OCI-LY7 (cell line): Measurements from ENCODE around the gene RUSF1.

Source experiments
- EZH2phosphoT487 ChIP-seq: fragments of 200-600 bp; sonication (generic); IDR thresholded peaks from 2 replicates; pipeline ENCODE4 v1.6.1; 2018; ENCODE audit warnings: low read depth, borderline replicate concordance, mild to moderate bottlenecking, mixed run types, antibody characterized with exemption, low read length, moderate library complexity, mixed read lengths
- TF ChIP-seq, protein P1 (sequence below): fragments of 200-600 bp; sonication (generic); conservative IDR thresholded peaks from 2 replicates; pipeline ENCODE4 v1.5.1; 2014; ENCODE audit warnings: mild to moderate bottlenecking, antibody characterized with exemption, low read length, moderate library complexity, mixed read lengths

DNA sequence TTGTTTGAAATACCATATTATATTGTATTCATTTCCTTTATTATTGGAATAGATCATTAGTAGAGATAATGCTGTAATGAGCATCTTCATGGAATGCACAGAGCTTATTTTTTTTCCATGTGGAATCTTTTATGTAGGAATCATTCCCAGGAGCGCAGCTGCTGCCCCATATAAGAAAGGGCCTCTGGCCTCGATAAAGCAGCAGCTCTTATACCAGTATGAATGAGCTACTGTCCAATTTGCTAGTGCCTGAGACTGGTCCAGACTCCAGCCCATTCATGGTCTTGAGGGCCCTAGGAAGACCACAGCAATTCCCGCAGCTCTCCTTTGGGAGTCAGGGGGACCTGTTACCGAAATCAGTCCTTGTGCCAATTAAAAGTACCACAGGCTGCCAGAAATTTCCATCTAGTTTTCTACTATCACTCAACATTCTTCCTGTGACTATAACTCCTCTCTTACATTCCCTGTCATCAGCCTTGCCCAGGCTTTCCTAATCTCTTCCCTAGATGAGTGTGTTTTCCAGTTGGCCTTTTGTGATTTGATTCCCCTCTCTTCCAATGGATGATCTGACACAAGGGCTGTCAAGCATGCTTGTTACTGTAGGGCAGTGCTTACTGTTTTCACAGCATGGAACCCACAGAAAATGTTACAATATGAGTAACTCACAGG lies 67.5 kb downstream of the RUSF1 start:
- TF ChIP-seq, protein P1, sequence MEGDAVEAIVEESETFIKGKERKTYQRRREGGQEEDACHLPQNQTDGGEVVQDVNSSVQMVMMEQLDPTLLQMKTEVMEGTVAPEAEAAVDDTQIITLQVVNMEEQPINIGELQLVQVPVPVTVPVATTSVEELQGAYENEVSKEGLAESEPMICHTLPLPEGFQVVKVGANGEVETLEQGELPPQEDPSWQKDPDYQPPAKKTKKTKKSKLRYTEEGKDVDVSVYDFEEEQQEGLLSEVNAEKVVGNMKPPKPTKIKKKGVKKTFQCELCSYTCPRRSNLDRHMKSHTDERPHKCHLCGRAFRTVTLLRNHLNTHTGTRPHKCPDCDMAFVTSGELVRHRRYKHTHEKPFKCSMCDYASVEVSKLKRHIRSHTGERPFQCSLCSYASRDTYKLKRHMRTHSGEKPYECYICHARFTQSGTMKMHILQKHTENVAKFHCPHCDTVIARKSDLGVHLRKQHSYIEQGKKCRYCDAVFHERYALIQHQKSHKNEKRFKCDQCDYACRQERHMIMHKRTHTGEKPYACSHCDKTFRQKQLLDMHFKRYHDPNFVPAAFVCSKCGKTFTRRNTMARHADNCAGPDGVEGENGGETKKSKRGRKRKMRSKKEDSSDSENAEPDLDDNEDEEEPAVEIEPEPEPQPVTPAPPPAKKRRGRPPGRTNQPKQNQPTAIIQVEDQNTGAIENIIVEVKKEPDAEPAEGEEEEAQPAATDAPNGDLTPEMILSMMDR: no peak
- no peak for TF ChIP-seq EZH2phosphoT487
